GM12891 (cell line): ENCODE results near the gene DAP3.
"Not testable (repeated sequence)": the region's sequence is repeated elsewhere in the genome, so short reads cannot be mapped to it uniquely, and the experiment has no call there.

Source experiments
- DNase-seq: peaks from one replicate; pipeline ENCODE4 v3.0.0; 2011; ENCODE audit warnings: low spot score; ENCODE audit not compliant: insufficient read length
- FAIRE-seq: peaks from 2 replicates; lab custom pipeline; 2011; peaks lifted over from hg19 to GRCh38; lab: Jason Lieb, UNC
- PAX5 ChIP-seq: IDR thresholded peaks from 2 replicates; pipeline ENCODE4 v1.6.1; 2011; ENCODE audit warnings: low read length, moderate library complexity, mild to moderate bottlenecking; ENCODE audit not compliant: insufficient read depth, severe bottlenecking
- POLR2A ChIP-seq: IDR thresholded peaks from 2 replicates; pipeline ENCODE4 v1.6.1; 2011; ENCODE audit warnings: low read depth, low read length, control low read depth
- POLR2AphosphoS5 ChIP-seq: IDR thresholded peaks from 2 replicates; pipeline ENCODE4 v1.6.1; 2011; ENCODE audit warnings: low read depth, low read length, control low read depth
- POU2F2 ChIP-seq: IDR thresholded peaks from 2 replicates; pipeline ENCODE4 v1.6.1; 2011; ENCODE audit warnings: low read depth, mild to moderate bottlenecking, control low read depth, low read length, moderate library complexity
- SPI1 ChIP-seq: IDR thresholded peaks from 2 replicates; pipeline ENCODE4 v1.6.1; 2011; ENCODE audit warnings: low read depth, low read length, control low read depth
- TAF1 ChIP-seq: IDR thresholded peaks from 2 replicates; pipeline ENCODE4 v1.6.1; 2011; ENCODE audit warnings: low read depth, low read length, control low read depth

Gene DAP3

DNA sequence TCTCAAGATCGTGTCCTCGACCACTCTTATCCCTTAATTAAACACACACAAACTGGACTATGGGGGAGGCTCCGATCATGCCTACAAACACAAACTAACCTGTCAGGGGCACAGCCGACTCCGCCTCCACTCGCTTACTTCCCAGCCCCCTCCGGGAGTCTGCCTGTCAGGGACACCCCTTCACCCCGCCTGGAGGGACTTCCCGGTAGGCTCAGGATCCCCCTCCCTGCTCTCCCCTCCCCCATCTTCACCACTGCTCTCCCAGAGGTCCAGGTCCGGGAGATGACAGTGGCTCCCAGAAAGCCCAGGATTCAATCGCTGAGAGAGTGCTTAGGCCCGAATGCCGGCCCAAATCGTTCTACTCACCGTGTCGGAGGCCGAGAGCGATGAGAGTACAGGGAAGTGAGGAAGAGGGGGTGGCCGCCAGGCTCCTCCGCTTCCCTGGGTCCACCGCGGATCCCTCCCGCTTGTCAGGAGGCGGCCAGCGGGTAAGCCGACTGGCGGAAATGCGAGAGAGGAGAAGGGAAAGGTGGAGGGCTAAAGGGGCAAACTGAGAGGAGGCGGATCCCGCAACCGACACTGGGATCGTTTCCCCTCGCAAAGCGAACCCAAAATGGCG lies 1.1 kb upstream of the DAP3 start:
- not testable (repeated sequence) for DNase-seq
- TF ChIP-seq TAF1, result peak; percentile 78
- peak; percentile 96 for FAIRE-seq

DNA sequence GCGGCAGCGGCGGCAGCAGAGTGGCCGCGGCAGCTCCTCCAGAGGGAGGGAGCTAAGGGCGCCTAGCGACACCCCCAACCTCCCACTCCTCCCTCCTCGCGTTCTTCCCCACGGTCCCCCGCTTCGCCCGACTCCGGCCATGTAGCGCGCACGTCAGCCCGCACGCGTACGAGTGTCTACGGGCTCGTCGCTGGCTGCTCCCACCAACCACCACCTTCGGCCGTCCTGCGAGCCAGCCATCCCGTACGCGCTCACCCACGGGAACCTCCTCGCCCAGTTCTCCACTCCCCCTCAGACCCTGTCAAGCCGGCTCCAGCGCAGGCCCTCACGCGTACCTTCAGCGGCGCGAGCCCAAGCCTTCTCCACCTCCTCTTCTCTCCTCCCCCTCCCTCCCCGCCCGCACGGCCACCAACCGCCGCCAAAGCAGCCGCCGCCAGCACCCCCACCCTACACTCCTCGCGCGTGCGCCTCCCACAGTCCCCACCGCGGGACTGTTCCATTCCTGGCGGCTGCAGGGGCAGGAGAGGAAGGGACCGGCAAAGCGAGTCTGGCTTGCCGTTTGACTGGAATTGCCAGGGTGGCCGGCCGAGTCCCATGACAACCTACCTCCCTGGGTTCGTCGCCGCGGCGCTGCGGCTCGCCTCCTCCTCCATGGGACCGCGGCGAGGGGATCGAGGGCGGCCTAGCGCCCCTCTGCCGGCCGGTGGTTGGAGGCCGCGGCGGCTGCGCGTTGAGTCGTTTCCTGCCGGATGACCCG lies 389 bp upstream of the DAP3 start, which contains the start of gene YY1AP1:
YY1AP1 (minus strand) TSS at position 451 of the 757 bp plus-strand sequence. CDS start 8,338 bp downstream, outside the sequence.
- no peak; the same call in 1 of the 2 replicates for TF ChIP-seq POLR2A
- peak; percentile 56 for TF ChIP-seq POLR2AphosphoS5
- DNase-seq, result peak; percentile 88
- peak; percentile 89 for FAIRE-seq

DNA sequence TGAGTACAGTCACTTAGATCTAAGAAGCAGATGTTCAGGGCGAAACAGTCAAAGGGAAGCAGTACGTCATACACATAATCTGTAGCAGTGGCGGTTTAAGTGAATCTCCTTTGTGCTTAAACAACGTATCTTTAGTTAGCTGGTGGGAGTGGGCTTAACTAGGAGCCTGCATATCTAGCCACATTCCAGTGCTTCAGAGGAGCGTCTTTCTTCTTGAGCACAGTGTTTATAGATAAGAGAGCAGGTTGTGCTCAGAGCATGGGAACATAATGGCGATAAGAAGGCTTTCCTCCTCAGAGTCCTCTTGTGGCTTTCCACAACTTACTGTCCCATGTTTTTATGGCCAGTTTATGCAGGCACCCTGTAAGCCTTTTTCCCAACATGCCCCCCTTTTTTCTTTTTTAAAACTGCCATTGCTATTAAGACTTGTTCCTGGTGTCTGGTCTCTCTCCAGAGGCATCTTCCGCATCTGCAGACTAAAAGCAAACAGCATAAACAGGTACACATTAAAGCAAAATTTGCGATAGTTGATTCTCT lies 3.2 kb downstream of the DAP3 start:
- no peak for TF ChIP-seq PAX5
- TF ChIP-seq SPI1, result no peak
- no peak for TF ChIP-seq POLR2A
- no peak for TF ChIP-seq POU2F2
- no peak for TF ChIP-seq POLR2AphosphoS5
- no peak for TF ChIP-seq TAF1
- no peak for FAIRE-seq
- DNase-seq, result no peak

DNA sequence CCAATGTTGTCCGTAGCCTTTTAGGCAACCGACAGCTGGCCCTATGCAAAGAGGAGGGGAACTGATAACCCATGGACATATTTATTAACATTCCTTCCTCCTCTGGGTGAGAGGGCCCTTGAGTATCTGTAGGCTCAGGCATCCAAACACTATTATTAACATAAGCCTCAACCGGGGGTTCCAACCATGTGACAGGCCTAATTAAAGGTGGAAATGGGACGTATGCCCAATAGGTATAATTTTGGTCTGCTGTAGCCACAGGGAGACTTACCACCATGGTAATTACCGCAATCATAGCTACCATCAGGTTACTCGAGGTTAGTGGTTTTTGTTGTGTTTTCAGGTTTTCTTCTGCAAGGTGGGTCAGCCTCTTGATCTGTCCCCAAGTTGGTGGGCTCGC lies 5.3 kb downstream of the DAP3 start:
- FAIRE-seq (no peak), DNase-seq (no peak)
- TF ChIP-seq TAF1, result no peak
- TF ChIP-seq POLR2AphosphoS5, result no peak
- TF ChIP-seq PAX5, result no peak

DNA sequence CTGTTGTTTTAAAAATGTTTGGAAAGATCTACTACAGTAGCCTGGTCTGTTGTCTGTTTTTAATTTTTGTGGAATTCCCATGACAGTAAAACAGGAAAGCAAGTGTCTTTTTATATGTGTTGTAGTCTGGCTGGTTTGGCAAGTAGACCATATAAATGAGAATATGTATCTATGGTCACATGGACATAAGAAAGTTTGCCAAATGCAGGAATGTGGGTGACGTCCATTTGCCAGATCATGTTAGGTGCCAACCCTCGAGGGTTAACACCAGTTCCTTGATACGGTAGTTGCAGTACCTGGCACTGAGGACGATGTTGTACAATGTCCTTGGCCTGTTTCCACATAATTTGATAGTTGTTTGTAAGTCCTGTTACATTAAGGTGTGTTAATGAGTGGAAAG lies 6.2 kb downstream of the DAP3 start:
- no peak for DNase-seq
- no peak for TF ChIP-seq PAX5
- no peak for TF ChIP-seq POLR2A
- TF ChIP-seq POLR2AphosphoS5, result no peak
- TF ChIP-seq SPI1, result no peak
- TF ChIP-seq POU2F2, result no peak
- FAIRE-seq, result no peak

DNA sequence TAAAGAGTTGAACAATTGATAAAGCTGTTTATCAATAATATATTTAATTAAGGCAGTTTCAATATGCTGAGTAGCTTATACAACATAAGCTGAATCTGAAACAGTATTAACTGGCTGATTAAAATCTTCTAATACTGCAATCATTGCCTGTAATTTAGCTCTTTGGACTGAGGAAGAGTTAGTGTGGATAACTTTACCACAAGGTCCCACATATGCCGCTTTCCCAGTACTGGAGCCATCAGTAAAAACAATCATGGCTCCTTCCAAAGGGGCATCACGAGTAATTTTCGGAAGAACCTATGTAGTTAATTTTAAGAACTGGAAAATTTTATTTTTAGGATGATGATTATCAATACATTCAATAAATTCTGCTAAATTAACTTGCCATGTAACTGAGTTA lies 6.7 kb downstream of the DAP3 start:
- DNase-seq (no peak), FAIRE-seq (no peak)
- no peak for TF ChIP-seq PAX5
- no peak for TF ChIP-seq SPI1
- no peak for TF ChIP-seq POLR2AphosphoS5
- no peak for TF ChIP-seq POLR2A
- no peak for TF ChIP-seq TAF1
- no peak for TF ChIP-seq POU2F2

DNA sequence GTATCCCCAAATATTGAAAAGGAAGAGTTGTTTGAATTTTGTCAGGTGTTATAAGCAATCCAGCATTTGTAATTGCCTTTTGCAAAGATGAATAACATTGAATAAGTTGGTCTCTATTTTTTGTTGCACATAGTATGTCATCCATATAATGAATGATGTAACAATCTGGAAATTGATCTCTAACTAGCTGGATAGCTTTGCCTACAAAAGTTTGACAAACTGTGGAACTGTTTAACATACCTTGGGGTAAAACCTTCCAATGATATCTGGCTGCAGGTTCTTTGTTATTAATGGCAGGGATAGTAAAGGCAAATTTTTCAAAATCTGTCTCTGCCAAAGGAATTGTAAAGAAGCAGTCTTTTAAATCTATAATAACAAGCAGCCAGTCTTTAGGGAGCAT lies 7.6 kb downstream of the DAP3 start:
- no peak for FAIRE-seq
- TF ChIP-seq SPI1 (no peak), PAX5 (no peak), POLR2AphosphoS5 (no peak), TAF1 (no peak), POU2F2 (no peak), POLR2A (no peak)

DNA sequence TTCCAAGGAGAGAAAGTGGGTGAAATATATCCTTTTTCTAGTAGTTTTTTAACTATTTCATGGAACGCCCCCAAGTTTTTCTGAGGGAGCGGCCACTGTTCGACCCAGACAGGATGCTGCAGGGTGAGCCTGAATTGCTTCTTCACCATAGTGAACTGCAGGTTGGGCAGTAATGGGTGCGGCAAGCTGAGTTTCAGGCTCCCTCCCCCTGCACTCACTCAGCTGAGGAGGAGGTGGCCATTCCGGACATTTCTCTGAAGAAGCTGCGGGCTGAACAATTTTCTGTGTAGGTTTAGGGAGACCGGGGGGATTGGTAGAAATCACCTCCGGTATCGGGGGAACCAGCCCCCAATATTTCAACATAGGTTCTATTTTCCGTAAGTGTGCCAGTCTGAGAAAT lies 8.2 kb downstream of the DAP3 start:
- no peak for FAIRE-seq
- TF ChIP-seq TAF1 (no peak), POU2F2 (no peak), POLR2AphosphoS5 (no peak), POLR2A (no peak), SPI1 (no peak), PAX5 (no peak)
- DNase-seq, result no peak

More for the DNA sequence above, 7.6 kb downstream of the DAP3 start:
- DNase-seq, result no peak

DNA sequence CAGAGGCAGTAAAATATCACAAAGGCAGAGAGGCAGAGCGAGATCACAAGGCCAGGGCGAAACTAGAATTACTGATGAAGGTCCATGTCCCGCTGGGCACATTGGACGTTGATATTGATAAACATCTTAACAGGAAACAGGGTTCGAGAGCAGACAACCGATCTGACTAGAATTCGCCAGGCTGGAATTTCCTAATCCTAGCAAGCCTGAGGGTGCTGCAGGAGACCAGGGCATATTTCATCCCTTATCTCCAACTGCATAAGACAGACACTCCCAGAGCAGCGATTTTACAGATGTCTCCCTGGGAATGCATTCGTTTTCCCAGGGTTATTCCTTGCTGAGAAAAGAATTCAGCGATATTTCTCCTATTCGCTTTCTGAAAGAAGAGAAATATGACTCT lies 8.7 kb downstream of the DAP3 start:
- DNase-seq, FAIRE-seq: not testable (repeated sequence)

DNA sequence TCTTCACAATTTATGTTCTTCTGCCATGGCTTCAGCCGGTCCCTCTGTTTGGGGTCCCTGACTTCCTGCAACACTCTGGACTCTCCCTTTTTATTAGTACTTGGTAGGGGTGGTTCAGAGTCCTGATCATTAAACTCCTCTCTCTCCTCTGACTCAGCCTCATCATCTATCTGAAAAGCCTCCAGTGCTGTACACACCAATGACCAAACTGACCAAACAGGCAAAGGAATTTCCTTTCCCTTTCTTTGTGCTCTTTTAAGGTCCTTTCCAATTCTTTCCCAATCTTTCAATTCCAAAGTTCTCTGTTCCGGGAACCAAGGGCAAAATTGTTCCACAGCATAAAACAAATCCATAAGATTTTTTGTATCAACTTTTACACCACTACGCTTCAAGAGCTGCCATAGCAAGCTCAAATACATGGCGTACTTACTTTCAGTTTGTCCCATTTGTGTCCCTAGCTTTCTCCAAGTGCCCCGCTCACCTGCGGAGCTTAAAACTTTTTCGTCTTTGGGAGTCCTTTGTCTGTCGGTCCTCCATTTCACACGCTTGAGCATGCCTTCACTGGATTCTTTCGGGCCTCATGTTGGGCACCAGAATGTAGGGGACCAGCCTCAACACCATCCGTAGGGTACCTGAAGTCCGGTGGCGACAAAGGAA lies 9.6 kb downstream of the DAP3 start:
- DNase-seq (no peak), FAIRE-seq (no peak)
- TF ChIP-seq SPI1, result no peak
- no peak for TF ChIP-seq POLR2A
- TF ChIP-seq PAX5, result no peak
- no peak for TF ChIP-seq POU2F2
- no peak for TF ChIP-seq TAF1
- TF ChIP-seq POLR2AphosphoS5, result no peak

DNA sequence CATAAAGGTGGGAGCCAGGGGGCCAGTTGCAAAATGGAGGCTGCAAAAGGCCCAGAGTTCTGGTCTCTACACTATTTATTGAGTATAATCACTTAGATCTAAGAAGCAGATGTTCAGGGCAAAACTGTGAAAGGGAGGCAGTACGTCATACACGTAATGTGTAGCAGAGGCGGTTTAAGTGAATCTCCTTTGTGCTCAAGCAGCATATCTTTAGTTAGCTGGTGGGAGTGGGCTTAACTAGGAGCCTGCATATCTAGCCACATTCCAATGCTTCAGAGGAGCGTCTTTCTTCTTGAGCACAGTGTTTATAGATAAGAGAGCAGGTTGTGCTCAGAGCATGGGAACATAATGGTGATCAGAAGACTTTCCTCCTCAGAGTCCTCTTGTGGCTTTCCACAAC lies 10.2 kb downstream of the DAP3 start:
- FAIRE-seq, DNase-seq: not testable (repeated sequence)

DNA sequence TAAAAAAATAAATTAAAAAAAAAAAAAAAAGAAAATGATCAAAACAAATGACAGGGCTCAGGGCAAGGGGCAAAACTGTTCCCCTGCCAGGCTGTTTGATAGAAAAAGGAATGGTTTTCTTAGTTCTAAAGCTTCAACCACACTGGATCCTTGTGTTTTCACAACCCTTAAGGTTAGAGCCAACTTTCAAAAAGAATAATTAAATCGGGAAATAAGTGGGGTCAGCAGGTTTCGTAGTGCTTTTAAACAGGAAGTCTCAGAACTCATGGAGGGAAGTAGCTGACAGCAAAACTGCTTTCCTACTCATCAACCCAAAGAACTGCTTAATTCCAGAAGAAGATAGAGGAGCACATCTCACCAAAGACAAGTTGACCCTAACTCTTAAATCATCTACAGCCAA lies 12.8 kb downstream of the DAP3 start:
- not testable (repeated sequence) for DNase-seq, FAIRE-seq
